GM21360 (cell line): ENCODE measurements around the gene KCNE3.

Experiments used
- ATAC-seq: cut with Tn5 transposase; IDR thresholded peaks from one replicate; pipeline ENCODE4 v1.9.1; 2021; ENCODE audit warnings: mild to moderate bottlenecking, moderate library complexity; ENCODE audit not compliant: unreplicated experiment

The KCNE3 gene, protein sequence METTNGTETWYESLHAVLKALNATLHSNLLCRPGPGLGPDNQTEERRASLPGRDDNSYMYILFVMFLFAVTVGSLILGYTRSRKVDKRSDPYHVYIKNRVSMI

GRCh38 chr11:74466916-74467885 lies at the start of gene KCNE3:
Gene KCNE3 (minus strand): TSS chr11:74467549. CDS start chr11:74457563, 9,986 bp downstream.
- no peak for ATAC-seq

DNA sequence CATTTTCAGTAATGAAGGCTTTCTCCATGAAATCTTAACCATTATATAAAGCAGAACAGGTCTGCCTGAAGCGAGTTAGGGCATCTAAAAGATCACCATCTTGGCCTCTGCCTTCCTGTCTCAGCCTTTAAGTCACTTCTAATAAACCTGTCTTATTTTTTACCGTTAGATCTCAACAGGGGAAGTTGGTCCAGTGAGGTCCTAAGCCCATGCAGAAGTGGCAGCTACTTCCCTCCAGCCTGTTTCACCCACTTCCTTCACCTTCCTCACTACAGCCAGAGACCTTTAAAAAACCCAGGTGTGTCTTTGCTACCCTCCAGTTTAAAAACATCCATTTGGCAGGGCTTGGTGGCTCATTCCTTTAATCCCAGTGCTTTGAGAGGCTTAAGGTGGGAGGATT lies 40.2 kb upstream of the KCNE3 start:
- ATAC-seq, result no peak

DNA sequence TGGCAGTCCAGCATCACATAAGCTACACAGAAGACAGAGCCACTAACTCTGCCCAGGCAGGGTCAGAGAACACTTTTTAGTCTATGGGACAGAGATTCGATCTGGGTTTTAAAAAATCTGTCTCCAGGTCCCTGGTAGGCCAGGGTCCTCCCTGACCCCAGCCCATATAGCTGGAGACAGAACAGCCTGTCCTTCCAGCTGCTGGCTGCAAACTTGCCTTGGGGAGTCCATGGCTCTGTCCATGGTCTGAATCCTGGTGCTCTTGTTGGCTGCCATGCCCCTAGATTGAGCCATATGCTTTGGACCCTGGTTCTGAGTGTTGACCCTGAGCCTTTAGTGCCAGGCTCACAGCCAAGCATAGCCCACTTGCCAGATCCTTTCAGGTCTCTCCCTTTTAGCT lies 39.5 kb upstream of the KCNE3 start:
- ATAC-seq, result no peak

GRCh38 chr11:74505911-74506310 lies 38.6 kb upstream of the KCNE3 start:
- ATAC-seq, result no peak

DNA sequence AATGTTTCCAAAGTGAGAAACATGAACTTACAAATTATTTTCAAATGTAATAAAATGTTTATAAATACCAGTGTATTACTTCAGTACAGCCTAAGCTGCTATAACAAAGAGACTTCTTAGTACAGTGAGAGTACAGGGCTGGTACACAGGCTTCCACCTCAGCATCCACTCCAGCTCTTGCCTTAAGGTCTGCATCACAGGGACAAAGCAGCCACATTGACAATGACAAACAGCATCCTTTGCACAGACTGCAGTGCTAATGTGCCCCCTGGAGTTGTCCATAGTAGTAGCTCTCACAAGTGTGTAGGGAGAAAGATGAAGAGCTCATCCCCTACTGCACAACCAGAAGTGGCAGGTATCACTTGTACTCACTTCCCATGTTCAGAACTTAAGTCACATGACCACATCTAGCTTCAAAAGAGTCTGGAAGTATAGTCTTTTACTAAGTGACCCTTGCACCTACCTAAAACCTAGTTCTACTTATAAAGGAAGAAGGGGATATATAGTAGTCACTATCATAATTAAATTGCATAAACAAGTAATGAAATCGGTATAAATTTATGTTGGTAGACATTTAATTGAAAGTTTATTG lies 36.8 kb upstream of the KCNE3 start:
- no peak for ATAC-seq

DNA sequence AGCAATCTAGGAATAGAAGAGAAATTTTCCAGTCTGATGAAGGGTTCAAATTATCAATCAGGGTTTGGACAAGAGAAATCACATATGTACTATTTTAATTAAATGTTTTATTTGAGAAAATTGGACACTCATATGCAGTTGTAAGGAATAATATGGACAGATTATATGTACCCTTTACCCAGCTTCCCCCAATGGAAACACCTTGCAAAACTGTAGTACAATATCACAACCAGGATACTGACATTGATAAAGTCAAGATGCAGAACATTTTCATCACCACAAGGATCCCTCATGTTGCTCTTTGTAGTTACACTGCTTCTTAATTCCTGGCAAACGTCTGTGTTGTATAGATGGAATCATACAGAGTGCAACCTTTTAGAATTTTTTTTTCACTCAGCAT lies 27.6 kb upstream of the KCNE3 start:
- ATAC-seq, result no peak

DNA sequence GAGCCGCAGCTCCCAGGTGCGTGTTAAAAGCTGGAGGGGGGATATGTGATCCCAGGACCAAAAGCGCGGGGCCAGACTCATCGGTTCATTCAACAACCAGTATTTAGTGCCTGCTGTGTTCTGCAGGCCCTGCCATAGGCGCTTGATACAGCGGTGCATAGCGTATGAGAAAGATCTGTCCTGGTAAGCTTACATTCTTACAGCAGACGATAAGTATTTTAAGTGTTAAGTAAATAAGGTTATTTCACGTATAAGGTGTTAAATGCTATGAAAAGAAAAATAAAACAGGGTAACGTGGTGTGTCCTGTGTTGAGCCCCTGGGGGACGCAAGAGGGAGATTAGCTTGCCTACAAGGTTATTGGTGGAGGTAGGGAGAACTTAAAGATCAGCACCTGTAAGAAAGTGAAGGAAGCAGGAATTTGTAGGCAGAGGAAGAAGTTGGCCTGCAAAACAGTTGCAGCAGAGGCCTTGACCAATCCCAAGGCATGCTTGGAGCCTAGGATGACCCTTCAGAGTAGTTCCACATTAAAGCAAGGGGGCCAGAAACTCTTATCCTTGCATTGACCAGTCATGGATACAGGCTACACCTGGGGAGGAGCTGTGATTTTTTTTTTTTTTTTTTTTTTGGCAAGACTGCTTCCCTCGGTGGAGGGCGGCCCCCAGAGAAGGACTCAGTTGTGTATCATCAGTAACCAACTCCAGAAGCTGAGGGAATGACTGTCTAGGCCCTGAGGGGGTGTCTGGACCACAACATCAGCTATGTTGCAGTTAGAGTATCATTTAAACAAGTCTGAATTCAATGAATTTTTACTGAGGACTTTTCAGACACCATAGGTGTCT lies 26.7 kb upstream of the KCNE3 start:
- no peak for ATAC-seq

DNA sequence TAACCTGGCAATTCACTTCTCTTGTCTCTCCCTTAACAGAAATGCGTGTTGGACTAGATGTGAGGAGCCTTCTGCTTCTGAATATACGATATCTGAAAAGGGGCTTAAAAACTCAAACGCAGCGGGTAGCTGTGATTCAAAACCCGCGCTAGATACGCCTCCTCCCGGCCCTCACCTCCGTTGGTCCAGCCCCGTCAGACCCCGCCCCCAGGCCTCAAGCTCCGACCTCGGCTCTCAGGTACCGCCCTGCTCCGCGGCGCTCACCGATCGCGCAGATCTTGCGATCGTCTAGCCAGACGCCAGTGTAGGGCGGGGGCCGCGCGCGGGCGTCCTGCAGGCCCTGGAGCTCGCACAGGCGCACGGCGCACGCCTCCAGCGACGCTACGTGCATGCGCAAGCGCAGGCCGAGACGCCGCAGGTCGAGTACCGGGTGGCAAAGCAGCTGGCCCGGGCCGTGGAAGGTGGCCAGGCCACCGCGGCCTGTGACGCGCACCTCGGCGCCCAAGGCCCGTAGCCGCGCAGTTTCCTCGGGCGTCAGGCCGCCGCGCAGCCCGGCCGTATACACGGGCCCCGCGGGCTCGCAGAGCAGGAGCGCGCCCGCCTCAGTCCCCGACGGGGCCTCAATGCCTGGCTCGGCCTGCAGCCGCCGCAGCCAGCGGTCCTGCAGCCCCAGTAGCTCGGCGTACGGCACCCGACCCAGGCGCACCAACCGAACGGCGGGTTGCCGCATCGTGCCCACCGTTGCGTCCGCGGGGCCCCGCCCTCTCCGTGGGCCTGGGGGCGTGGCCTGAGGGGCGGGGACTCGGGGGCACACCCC lies 25.8 kb upstream of the KCNE3 start, which contains the start of gene LIPT2:
Gene LIPT2, minus strand, starts transcription at position 751 of the 817 bp plus-strand sequence. Its CDS starts 21 bp downstream, at position 730.
- peak; percentile 95 for ATAC-seq

GRCh38 chr11:74492084-74492483 lies 24.7 kb upstream of the KCNE3 start:
- no peak for ATAC-seq

DNA sequence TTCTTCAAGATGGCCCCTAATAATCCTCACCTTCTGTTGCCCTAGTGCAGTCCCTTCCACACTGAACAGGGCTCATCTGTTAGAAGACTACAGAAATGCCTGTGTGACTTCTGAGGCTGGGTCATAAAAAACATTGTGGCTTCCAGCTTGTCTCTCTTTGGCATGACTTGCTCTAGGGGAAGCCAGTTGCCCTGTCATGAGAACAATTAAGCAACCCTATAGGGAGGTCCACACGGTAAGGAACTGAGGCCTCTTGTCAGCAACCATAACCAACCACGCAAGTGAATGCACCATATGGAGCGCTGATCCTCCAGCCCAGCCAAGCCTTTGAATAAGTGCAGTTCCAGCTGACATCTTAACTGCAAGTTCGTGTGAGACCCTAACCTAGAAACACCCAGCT lies 23.6 kb upstream of the KCNE3 start:
- no peak for ATAC-seq

DNA sequence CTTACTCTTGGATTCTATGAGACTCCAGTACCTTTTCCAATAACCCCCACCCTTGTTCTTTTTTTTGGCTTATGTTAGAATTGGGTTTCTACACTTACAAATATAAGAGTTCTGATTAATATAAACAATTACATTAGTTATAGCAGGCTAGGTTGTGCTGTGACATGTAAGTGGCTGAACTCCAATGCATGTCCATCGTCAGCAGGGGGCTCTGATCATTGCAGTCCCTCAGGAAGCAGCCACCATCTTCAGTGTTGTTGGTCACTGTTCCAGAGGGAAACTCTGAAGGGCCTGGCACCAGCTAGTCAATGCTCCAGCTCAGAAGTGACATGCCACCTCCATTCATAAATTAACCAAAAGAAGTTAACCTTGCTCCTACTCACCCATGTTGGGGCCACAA lies 20.5 kb upstream of the KCNE3 start:
- ATAC-seq, result no peak

DNA sequence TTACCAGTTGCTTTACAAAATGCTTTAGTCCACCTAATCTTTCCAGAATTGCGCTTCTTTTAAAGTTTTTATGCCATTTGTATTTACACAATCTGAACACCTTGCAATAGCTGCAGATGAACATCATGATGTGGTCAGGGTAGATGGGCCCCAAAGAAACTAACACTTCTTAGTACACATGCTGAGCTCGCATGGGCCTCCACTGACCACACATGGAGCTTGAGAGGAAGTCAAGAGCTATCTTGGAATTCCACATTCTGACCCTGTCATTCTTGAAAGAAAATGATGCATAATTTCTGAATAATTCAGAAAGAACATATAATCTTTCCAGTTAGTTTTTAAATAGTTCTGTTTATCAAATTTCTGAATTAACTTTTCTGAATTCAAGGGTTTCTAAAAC lies 18.5 kb upstream of the KCNE3 start:
- no peak for ATAC-seq

DNA sequence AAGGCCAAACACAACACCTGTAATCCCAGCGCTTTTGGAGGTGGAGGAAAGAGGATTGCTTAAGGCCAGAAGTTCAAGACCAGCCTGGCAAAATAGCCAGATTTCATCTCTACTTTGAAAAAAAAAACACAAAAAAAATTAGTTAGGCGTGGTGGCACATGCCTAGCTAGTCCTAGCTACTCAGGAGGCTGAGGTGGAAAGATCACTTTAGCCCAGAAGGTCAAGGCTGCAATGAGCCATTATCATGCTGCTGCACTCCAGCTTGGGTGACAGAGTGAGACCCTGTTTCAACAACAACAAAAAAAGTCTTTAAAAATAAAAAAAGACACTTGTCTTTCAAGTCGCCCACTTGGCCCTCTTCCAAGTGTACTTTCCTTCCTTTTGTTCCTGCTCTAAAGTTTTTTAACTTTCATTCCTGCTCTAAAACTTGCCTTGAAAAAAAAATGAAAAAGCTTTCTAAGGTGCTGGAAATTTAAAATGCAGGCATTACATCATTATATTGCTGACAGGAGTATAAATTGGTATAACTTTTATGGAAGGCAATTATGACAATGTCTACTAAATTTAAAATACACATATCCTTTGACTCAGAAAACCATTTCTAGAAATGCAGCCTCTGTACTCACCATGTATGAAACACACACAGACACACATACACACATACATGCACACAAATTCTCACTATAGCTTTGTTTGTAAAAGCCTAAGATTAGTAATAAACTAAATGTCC lies 13.5 kb upstream of the KCNE3 start:
- ATAC-seq, result no peak

GRCh38 chr11:74479732-74480123 lies 12.4 kb upstream of the KCNE3 start:
- no peak for ATAC-seq

- ATAC-seq, result no peak
Measured at GRCh38 chr11:74478877-74479731, 11.8 kb upstream of the KCNE3 start.

GRCh38 chr11:74476536-74476935 lies 9.2 kb upstream of the KCNE3 start:
- no peak for ATAC-seq

DNA sequence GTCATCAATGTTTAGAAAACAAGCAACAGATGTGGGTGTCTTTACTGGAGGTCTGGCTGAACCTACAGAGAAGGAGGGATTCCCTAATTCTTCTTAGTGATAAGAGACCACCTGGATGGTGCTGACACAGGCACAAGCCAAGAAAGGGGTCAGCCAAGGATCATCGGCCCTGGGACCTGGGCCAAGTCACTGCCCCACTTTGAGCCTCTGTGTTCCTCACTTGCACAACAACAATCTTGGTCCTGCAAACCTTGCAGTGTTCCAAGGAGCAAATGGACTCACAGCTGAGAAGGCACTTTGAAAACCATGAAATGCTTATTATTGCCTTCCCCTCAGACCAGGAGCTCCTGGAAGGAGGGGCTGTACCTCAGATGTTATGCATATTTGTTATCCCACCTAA lies 7.0 kb upstream of the KCNE3 start:
- ATAC-seq, result no peak

DNA sequence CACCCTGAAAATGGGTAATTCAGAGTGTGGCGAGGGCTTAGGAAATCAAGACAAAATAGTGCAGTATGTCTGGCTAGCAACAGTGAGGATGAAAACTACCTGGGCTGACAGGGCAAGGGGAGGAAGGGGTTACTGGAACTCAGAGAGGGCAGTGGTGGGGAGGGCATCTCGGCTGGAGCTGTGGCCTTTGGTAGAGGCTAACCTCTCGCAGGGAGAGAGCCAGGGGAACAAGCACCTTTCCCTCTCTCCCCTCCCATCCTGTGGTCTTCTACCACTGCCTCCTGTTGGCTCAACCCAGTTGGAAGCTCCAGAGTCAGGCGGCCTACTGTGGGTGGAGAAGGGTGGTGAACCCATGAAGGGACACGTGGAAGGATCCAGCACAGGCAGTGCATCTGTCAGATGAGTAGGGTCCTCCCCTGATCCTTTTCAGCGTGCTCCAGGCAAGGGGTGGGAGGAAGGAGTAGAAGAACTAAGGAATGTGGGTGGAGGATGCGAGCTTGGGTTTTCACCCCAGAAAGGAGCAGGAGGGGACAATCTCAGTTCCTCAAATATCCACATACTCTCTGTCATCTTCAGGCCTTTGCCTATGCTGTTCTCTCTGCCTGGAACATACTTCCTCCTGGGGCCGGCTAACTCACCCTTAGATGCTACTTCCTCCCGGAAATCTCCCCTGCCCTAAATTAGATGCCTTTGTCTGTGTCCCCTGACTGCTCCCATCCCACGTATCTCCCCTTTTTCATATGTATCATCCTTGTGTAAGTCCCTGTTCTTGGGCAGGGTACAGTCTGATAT lies 6.2 kb upstream of the KCNE3 start:
- ATAC-seq, result no peak
